NB4 (cell line): ENCODE measurements around the gene OPRL1.

Experiments used
- MYC ChIP-seq: IDR thresholded peaks from 2 replicates; pipeline ENCODE4 v1.6.1; 2011; ENCODE audit warnings: low read depth, low read length
- TF ChIP-seq, protein P1 (sequence below): IDR thresholded peaks from one replicate; pipeline ENCODE4 v1.5.1; 2012; ENCODE audit warnings: low read depth, low read length

DNA sequence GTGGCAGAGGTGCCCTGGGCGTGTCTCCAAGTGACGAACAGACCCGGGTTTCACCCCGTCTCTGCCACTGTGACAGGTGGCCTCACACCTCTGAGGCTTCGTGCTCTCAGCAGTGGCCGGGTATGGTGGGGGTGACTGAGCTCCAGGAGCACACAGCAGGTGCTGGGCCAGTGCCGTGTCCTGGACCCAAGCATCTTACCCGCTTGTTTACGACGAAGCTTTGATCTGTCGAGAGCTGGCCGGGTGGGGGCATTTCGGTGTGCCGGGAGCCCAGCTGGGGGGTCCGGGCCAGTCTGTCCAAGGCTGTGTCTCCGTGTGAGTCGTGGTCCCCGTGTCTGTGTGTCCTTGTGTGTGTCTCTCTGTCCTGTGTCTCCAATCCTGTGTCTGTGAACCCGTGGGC is 11.5 kb downstream of the OPRL1 start:
- TF ChIP-seq, protein P1, sequence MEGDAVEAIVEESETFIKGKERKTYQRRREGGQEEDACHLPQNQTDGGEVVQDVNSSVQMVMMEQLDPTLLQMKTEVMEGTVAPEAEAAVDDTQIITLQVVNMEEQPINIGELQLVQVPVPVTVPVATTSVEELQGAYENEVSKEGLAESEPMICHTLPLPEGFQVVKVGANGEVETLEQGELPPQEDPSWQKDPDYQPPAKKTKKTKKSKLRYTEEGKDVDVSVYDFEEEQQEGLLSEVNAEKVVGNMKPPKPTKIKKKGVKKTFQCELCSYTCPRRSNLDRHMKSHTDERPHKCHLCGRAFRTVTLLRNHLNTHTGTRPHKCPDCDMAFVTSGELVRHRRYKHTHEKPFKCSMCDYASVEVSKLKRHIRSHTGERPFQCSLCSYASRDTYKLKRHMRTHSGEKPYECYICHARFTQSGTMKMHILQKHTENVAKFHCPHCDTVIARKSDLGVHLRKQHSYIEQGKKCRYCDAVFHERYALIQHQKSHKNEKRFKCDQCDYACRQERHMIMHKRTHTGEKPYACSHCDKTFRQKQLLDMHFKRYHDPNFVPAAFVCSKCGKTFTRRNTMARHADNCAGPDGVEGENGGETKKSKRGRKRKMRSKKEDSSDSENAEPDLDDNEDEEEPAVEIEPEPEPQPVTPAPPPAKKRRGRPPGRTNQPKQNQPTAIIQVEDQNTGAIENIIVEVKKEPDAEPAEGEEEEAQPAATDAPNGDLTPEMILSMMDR = no peak
- no peak for TF ChIP-seq MYC
